SK-N-SH (cell line): ENCODE measurements around the gene FAM219B. TPM values are rescaled to one million over a fixed set of nuclear protein-coding genes. Genes with fewer than 3 reads are reported as not detected.

Experiments
- CTCF ChIA-PET: fragments of 300-600, 350-600 bp; formaldehyde crosslinking; extraction: SDS; loops from one replicate; lab custom pipeline; 2021; lab: Yijun Ruan, JAX
- POLR2A ChIA-PET: fragments of 350-600 bp; sonication (Branson Sonifier 250); formaldehyde crosslinking; extraction: SDS; loops from one replicate; lab custom pipeline; 2020; ENCODE audit warnings: antibody characterized with exemption, inconsistent platforms; lab: Yijun Ruan, JAX
- DNase-seq: peaks from one replicate; pipeline ENCODE4 v3.0.0; 2012
- H2AFZ ChIP-seq: fragments of 200-600 bp; sonication (generic); 2 replicates; pipeline ENCODE4 v1.8.1; 2016; ENCODE audit warnings: antibody characterized with exemption, mild to moderate bottlenecking, low read depth
- H3F3A ChIP-seq: fragments of 200-600 bp; sonication (generic); replicated peaks from 2 replicates; pipeline ENCODE3; 2016; ENCODE audit warnings: antibody characterized with exemption, mild to moderate bottlenecking; ENCODE audit not compliant: insufficient read depth
- H3K27ac ChIP-seq, 2 experiments: fragments of 200-500 bp in 1 of 2; fragments of 200-600 bp in 1 of 2; sonication (Bioruptor generic) in 1 of 2; sonication (generic), shearing (Covaris generic) in 1 of 2; 2 replicates each; pipeline versions ENCODE4 v1.5.1 to v1.6.1; 2014 to 2016; ENCODE audit warnings: low read depth in 2 of 2, inconsistent platforms in 1 of 2, low read length in 1 of 2, mild to moderate bottlenecking in 1 of 2, mixed read lengths in 1 of 2
- H3K27me3 ChIP-seq: fragments of 200-600 bp; sonication (generic), shearing (Covaris generic); 2 replicates; pipeline ENCODE4 v1.6.1; 2016; ENCODE audit warnings: mixed run types; ENCODE audit not compliant: insufficient read depth
- H3K36me3 ChIP-seq, 2 experiments: fragments of 200-500 bp in 1 of 2; fragments of 200-600 bp in 1 of 2; sonication (Bioruptor generic) in 1 of 2; sonication (generic) in 1 of 2; replicated peaks in 1 of 2; 2 replicates each; pipeline versions ENCODE3 to v1.5.1; 2014 to 2016; ENCODE audit warnings: low read length in 1 of 2, mild to moderate bottlenecking in 1 of 2; ENCODE audit not compliant: insufficient read depth in 2 of 2, control insufficient read depth in 1 of 2
- H3K4me1 ChIP-seq, 2 experiments: fragments of 200-500 bp in 1 of 2; fragments of 200-600 bp in 1 of 2; sonication (Bioruptor generic) in 1 of 2; sonication (generic), shearing (Covaris generic) in 1 of 2; 2 replicates each; pipeline versions ENCODE4 v1.5.1 to v1.6.1; 2014 to 2016; ENCODE audit warnings: low read depth in 1 of 2, low read length in 1 of 2, mixed run types in 1 of 2; ENCODE audit not compliant: insufficient read depth in 2 of 2, control insufficient read depth in 1 of 2
- H3K4me2 ChIP-seq: fragments of 200-600 bp; sonication (generic), shearing (Covaris generic); 2 replicates; pipeline ENCODE4 v1.6.1; 2017; ENCODE audit warnings: mixed run types
- H3K4me3 ChIP-seq, 2 experiments: fragments of 200-500 bp in 1 of 2; fragments of 200-600 bp in 1 of 2; sonication (Bioruptor generic) in 1 of 2; sonication (generic), shearing (Covaris generic) in 1 of 2; 2 replicates each; pipeline versions ENCODE4 v1.5.1 to v1.8.1; 2014 to 2016; ENCODE audit warnings: low read depth in 2 of 2, inconsistent platforms in 1 of 2, low read length in 1 of 2, mild to moderate bottlenecking in 1 of 2, mixed read lengths in 1 of 2, moderate library complexity in 1 of 2
- H3K79me2 ChIP-seq: fragments of 200-600 bp; sonication (generic); 2 replicates; pipeline ENCODE4 v1.8.1; 2017; ENCODE audit warnings: mild to moderate bottlenecking; ENCODE audit not compliant: insufficient read depth
- H3K9ac ChIP-seq: fragments of 200-600 bp; sonication (generic); 2 replicates; pipeline ENCODE4 v1.6.1; 2017; ENCODE audit warnings: mixed run types
- H3K9me2 ChIP-seq: fragments of 200-600 bp; sonication (generic); 2 replicates; pipeline ENCODE4 v1.6.1; 2017; ENCODE audit warnings: mixed run types
- H3K9me3 ChIP-seq: fragments of 200-600 bp; sonication (generic); 2 replicates; pipeline ENCODE4 v1.6.1; 2017; ENCODE audit warnings: mixed run types, mild to moderate bottlenecking, moderate library complexity
- H4K20me1 ChIP-seq: fragments of 200-600 bp; sonication (generic); 2 replicates; pipeline ENCODE4 v1.6.1; 2017; ENCODE audit warnings: mild to moderate bottlenecking, mixed run types; ENCODE audit not compliant: insufficient read depth
- ELF1 ChIP-seq: IDR thresholded peaks from 2 replicates; pipeline ENCODE4 v1.4.0; 2012
- FOXM1 ChIP-seq: IDR thresholded peaks from 2 replicates; pipeline ENCODE4 v1.4.0; 2012; ENCODE audit warnings: low read depth, mild to moderate bottlenecking
- GABPA ChIP-seq: IDR thresholded peaks from 2 replicates; pipeline ENCODE4 v1.4.0; 2012; ENCODE audit warnings: low read depth, mild to moderate bottlenecking
- MEF2A ChIP-seq: IDR thresholded peaks from 2 replicates; pipeline ENCODE4 v1.4.0; 2012; ENCODE audit warnings: low read depth, borderline replicate concordance
- RAD21 ChIP-seq: IDR thresholded peaks from 2 replicates; pipeline ENCODE4 v1.6.1; 2012; ENCODE audit warnings: mild to moderate bottlenecking, low read length
- SMC3 ChIP-seq: IDR thresholded peaks from 2 replicates; pipeline ENCODE4 v1.6.1; 2012; ENCODE audit warnings: low read depth, low read length, improper control_type of control experiment
- TCF12 ChIP-seq: IDR thresholded peaks from 2 replicates; pipeline ENCODE4 v1.4.0; 2012
- YY1 ChIP-seq: IDR thresholded peaks from 2 replicates; pipeline ENCODE4 v1.4.0; 2012; ENCODE audit warnings: low read depth, mild to moderate bottlenecking
- WGBS: methylation state at CpG from one replicate; pipeline ENCODE4 v1.1.6; 2017; ENCODE audit warnings: low lambda C conversion rate; 5-methylcytosine and 5-hydroxymethylcytosine counted together
- polyA plus RNA-seq, 3 experiments: library from polyadenylated mRNA; depleted of rRNA; stranded (reverse); fragments of >200 nt; gene quantifications; 2 replicates each; pipeline ENCODE4 v1.2.3, GENCODE V29; 2012
- TF ChIP-seq, protein P1 (sequence below): IDR thresholded peaks from 2 replicates; pipeline ENCODE4 v1.6.1; 2012; ENCODE audit warnings: mild to moderate bottlenecking, low read depth, low read length, moderate library complexity
- TF ChIP-seq, protein P2 (sequence below): IDR thresholded peaks from 2 replicates; pipeline ENCODE4 v1.4.0; 2012; ENCODE audit warnings: low read depth, borderline replicate concordance
- TF ChIP-seq, protein P3 (sequence below): fragments of 200-600 bp; sonication (generic); IDR thresholded peaks from 2 replicates; pipeline ENCODE4 v1.6.1; 2017; ENCODE audit warnings: antibody characterized with exemption, mild to moderate bottlenecking, moderate library complexity
- TF ChIP-seq, protein P4 (sequence below): IDR thresholded peaks from 2 replicates; pipeline ENCODE4 v1.4.0; 2012; ENCODE audit warnings: low read depth, borderline replicate concordance

FAM219B gene
- polyA plus RNA-seq, 1 of the 3 experiments (the other 2 are of a cell fraction) = 53.0 TPM

DNA sequence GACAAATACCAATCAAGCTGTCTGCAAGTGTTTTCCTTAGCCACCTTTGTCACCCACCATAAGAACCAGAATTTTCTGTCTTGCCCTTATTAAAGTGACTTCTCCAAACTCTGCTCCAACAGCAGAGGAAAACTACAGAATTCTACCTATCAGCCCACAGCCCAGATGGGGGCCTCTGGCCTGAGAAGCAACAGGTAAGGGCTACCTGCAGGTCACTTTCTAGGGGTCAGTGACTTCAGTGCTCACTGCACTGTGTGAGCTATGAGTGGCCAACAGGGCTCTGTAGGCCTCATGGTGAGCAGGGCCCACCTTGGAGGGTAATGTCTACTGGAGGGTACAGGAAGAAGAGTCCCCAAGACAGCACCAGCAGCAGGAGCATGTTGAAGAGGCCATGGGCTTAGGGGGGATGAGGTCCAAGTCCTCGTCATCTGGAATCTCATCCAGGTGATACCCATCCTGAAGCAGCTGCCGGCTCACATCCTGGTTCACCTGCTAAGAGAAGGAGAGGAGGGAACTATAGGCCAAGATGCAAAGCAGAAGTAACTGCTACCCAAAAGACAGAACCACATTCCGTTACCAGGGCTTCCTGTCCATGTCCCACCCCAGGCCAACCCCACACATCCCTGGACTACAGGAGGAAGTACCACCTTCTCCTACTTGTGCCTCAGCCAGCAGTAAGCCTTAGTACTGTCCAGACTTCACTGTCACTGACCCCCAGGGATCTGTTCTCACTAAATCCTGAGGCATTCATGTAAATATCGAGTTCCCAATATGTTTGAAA is 4.2 kb downstream of the FAM219B start (continued):
- TF ChIP-seq, protein P1, sequence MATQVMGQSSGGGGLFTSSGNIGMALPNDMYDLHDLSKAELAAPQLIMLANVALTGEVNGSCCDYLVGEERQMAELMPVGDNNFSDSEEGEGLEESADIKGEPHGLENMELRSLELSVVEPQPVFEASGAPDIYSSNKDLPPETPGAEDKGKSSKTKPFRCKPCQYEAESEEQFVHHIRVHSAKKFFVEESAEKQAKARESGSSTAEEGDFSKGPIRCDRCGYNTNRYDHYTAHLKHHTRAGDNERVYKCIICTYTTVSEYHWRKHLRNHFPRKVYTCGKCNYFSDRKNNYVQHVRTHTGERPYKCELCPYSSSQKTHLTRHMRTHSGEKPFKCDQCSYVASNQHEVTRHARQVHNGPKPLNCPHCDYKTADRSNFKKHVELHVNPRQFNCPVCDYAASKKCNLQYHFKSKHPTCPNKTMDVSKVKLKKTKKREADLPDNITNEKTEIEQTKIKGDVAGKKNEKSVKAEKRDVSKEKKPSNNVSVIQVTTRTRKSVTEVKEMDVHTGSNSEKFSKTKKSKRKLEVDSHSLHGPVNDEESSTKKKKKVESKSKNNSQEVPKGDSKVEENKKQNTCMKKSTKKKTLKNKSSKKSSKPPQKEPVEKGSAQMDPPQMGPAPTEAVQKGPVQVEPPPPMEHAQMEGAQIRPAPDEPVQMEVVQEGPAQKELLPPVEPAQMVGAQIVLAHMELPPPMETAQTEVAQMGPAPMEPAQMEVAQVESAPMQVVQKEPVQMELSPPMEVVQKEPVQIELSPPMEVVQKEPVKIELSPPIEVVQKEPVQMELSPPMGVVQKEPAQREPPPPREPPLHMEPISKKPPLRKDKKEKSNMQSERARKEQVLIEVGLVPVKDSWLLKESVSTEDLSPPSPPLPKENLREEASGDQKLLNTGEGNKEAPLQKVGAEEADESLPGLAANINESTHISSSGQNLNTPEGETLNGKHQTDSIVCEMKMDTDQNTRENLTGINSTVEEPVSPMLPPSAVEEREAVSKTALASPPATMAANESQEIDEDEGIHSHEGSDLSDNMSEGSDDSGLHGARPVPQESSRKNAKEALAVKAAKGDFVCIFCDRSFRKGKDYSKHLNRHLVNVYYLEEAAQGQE = no peak
- TF ChIP-seq, protein P2, sequence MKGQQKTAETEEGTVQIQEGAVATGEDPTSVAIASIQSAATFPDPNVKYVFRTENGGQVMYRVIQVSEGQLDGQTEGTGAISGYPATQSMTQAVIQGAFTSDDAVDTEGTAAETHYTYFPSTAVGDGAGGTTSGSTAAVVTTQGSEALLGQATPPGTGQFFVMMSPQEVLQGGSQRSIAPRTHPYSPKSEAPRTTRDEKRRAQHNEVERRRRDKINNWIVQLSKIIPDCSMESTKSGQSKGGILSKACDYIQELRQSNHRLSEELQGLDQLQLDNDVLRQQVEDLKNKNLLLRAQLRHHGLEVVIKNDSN = no peak
- no peak for TF ChIP-seq ELF1

DNA sequence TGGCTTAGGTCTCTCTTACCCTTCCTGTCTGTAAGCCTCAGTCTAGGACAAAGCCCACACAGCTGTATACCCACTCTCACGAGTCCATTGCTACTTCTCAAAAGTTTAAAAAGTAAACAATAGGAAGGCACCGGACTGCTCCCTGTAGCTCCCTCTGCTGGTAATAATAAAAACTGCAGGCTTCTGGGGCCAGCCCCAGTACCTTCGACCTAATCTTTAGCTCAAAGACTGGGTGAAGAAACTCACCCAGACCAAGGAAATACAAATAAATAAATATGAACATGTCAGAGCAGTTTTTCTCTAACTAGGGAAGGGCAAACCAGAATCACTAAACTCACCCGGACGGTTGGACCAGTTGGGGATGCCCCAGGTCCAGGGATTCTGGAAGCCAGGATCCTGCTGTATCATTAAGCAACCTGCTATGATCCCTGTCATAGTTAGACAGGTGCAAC is 5.0 kb downstream of the FAM219B start:
- H3F3A ChIP-seq = peaks cover 12% of the 10 kb centered on the region
- no peaks in the 10 kb centered on the region for H3K9me2 ChIP-seq
- no peak overlapping the region for H2AFZ ChIP-seq
- H3K4me1 ChIP-seq = peaks cover 7 to 14% of the 10 kb centered on the region in 2 experiments; a peak in 3 of 4 replicates
- peaks cover 41 to 58% of the 10 kb centered on the region in 2 experiments for H3K36me3 ChIP-seq
- H3K79me2 ChIP-seq = peaks cover 28% of the 10 kb centered on the region
- TF ChIP-seq YY1 (no peak), TCF12 (no peak), MEF2A (no peak), FOXM1 (no peak), SMC3 (peak; percentile 53), RAD21 (peak; percentile 64), GABPA (no peak)
- TF ChIP-seq, protein P3, sequence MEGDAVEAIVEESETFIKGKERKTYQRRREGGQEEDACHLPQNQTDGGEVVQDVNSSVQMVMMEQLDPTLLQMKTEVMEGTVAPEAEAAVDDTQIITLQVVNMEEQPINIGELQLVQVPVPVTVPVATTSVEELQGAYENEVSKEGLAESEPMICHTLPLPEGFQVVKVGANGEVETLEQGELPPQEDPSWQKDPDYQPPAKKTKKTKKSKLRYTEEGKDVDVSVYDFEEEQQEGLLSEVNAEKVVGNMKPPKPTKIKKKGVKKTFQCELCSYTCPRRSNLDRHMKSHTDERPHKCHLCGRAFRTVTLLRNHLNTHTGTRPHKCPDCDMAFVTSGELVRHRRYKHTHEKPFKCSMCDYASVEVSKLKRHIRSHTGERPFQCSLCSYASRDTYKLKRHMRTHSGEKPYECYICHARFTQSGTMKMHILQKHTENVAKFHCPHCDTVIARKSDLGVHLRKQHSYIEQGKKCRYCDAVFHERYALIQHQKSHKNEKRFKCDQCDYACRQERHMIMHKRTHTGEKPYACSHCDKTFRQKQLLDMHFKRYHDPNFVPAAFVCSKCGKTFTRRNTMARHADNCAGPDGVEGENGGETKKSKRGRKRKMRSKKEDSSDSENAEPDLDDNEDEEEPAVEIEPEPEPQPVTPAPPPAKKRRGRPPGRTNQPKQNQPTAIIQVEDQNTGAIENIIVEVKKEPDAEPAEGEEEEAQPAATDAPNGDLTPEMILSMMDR = peak; percentile 96
- TF ChIP-seq, protein P4, sequence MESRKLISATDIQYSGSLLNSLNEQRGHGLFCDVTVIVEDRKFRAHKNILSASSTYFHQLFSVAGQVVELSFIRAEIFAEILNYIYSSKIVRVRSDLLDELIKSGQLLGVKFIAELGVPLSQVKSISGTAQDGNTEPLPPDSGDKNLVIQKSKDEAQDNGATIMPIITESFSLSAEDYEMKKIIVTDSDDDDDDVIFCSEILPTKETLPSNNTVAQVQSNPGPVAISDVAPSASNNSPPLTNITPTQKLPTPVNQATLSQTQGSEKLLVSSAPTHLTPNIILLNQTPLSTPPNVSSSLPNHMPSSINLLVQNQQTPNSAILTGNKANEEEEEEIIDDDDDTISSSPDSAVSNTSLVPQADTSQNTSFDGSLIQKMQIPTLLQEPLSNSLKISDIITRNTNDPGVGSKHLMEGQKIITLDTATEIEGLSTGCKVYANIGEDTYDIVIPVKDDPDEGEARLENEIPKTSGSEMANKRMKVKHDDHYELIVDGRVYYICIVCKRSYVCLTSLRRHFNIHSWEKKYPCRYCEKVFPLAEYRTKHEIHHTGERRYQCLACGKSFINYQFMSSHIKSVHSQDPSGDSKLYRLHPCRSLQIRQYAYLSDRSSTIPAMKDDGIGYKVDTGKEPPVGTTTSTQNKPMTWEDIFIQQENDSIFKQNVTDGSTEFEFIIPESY = no peak
- WGBS = 16% methylated on average over 5 of the region's 5 CpGs
- no peak overlapping the region for H3K4me2 ChIP-seq
- H4K20me1 ChIP-seq = no peaks in the 10 kb centered on the region; the same call in 1 of the 2 replicates
- POLR2A ChIA-PET = interaction anchor here (0.5 to 1.8 kb wide), 6 partner anchors 10 to 610 kb away, joined by 3 to 7 read pairs (median 4); partner anchors contain the start of genes COX5A, MPI and SCAMP2
- peak; percentile 80 for DNase-seq
- CTCF ChIA-PET = interaction anchor here (0.6 to 3.4 kb wide), 56 partner anchors 9 to 291 kb away, joined by 3 to 33 read pairs (median 5); partner anchors contain the start of genes COX5A, CPLX3, CSK and MPI
- H3K9me3 ChIP-seq = no peaks in the 10 kb centered on the region
- no peak overlapping the region for H3K4me3 ChIP-seq
- no peak overlapping the region for H3K9ac ChIP-seq
- peak overlapping the region in 1 of 2 experiments; percentile 30; a peak in 1 of 4 replicates for H3K27ac ChIP-seq
- H3K27me3 ChIP-seq = no peaks in the 10 kb centered on the region
